GM12874 (cell line): ENCODE data around the gene CACNB4.

Experiments used
- TF ChIP-seq, protein P1 (sequence below): IDR thresholded peaks from 2 replicates; pipeline ENCODE4 v1.5.1; 2011; ENCODE audit warnings: low read depth, mild to moderate bottlenecking, control low read depth, low read length, moderate library complexity; ENCODE audit not compliant: insufficient read depth

CACNB4 gene

GRCh38 chr2:151922845-151923666, 175.8 kb downstream of the CACNB4 start:
- TF ChIP-seq, protein P1, sequence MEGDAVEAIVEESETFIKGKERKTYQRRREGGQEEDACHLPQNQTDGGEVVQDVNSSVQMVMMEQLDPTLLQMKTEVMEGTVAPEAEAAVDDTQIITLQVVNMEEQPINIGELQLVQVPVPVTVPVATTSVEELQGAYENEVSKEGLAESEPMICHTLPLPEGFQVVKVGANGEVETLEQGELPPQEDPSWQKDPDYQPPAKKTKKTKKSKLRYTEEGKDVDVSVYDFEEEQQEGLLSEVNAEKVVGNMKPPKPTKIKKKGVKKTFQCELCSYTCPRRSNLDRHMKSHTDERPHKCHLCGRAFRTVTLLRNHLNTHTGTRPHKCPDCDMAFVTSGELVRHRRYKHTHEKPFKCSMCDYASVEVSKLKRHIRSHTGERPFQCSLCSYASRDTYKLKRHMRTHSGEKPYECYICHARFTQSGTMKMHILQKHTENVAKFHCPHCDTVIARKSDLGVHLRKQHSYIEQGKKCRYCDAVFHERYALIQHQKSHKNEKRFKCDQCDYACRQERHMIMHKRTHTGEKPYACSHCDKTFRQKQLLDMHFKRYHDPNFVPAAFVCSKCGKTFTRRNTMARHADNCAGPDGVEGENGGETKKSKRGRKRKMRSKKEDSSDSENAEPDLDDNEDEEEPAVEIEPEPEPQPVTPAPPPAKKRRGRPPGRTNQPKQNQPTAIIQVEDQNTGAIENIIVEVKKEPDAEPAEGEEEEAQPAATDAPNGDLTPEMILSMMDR = no peak

DNA sequence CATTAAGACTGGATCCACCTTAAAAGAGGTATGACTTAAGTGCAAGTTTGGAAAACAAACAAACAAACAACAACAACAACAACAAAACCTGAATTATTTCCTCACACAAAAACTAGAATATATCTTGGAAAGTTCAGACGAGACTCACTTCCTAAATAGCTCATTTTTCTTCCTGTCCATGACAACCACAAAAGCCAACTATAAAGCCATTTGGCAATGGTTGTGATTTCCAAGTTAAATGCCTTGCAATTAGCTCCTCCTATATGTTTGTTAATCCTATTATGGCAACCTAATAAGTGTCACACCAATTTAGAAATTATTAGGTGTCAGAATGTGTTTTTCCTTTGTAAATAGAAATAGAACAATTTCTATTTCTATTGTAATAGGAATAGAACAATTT, 179.1 kb downstream of the CACNB4 start:
- TF ChIP-seq, protein P1 = no peak

DNA sequence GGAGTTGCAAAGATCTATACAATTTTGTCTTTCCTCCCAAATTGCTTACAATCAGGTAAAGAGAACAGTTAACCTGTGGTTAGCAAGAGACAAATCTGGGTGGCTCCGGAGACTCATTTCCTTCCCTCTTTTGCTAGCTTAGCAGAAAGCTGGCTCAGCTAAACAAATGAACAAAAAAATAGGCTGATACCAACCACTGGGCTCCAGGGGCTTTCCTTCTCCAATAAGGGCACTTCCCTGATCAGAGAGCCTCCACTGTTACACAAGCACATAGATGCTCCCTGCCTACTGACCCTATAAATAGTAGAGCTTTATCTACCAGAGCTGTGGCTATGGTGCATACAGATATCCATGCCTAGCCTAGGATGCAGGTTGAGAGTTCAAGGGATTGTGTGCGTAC, 180.5 kb downstream of the CACNB4 start:
- TF ChIP-seq, protein P1 = no peak

GRCh38 chr2:151916632-151917031, 182.2 kb downstream of the CACNB4 start:
- TF ChIP-seq, protein P1 = no peak

DNA sequence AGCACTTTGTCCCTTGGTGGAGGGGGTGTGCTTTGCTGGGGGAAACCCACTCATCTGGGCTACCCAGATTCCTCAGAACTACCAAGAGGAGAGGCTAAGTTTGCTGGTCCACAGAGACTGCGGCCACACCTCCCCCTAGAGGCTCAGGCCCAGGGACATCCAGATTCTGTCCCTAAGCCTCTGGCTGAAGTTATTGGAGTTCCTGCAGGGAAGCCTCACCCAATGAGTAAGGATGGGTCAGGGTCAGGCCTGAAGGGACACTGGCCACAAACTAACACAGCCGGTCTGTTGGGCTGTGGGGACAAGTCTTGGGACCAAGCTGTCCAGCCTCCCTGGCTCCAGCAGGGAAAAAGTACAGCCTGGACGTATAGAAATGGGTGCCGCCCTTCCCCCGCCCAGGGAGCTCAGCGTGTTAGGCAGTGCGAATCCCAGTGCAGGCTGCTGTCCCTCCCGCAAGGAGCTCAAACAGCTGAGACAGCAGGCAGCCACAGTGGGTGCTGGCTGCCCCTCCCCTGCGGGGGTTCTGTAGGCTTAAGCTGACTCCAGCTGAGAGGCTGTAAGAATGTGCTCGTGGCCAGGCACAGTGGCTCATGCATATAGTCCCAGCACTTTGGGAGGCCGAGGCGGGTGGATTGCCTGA, 183.7 kb downstream of the CACNB4 start:
- TF ChIP-seq, protein P1 = no peak

DNA sequence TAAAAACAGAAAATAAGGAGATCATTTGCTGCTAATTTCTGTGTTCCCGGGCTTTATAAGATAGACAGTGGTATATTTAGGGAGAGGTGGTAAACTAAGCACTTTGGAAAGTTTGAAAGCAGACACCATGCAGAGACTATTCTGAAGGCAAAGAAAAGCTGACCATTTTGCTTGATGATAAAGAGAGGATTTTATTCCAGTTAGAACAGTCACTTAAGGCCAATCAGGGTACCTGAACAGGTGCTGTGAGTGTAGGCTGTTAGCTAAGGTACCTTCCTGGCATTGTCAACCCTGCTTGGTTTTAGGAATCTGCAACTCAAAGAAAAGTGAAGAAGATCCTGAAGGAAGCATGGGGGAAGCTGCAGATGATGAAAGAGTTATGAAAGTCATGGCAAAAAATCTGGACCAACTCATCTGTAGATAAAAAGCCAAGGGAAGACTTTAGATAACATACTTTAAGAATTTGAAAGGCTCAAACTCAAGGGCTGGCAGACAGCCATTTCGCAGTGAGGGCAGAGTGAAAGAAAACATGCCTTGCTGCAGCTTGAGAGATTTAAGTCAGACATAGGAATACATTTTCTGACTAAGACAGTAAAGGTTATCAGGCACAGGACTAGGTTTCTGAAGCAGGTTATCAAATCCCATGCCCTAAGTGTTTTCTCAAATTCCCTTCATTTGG, 190.5 kb downstream of the CACNB4 start:
- TF ChIP-seq, protein P1 = no peak
